ENCODE results near the gene LACTB. TPM values are rescaled to one million over a fixed set of nuclear protein-coding genes. Genes with fewer than 3 reads are reported as not detected.

Gene LACTB
- total and polyA plus RNA-seq, 2 of the 13 experiments (the other 11 are each of a cell fraction or from before 2014, with no cell fraction given) = 14.8 to 23.0 TPM

DNA sequence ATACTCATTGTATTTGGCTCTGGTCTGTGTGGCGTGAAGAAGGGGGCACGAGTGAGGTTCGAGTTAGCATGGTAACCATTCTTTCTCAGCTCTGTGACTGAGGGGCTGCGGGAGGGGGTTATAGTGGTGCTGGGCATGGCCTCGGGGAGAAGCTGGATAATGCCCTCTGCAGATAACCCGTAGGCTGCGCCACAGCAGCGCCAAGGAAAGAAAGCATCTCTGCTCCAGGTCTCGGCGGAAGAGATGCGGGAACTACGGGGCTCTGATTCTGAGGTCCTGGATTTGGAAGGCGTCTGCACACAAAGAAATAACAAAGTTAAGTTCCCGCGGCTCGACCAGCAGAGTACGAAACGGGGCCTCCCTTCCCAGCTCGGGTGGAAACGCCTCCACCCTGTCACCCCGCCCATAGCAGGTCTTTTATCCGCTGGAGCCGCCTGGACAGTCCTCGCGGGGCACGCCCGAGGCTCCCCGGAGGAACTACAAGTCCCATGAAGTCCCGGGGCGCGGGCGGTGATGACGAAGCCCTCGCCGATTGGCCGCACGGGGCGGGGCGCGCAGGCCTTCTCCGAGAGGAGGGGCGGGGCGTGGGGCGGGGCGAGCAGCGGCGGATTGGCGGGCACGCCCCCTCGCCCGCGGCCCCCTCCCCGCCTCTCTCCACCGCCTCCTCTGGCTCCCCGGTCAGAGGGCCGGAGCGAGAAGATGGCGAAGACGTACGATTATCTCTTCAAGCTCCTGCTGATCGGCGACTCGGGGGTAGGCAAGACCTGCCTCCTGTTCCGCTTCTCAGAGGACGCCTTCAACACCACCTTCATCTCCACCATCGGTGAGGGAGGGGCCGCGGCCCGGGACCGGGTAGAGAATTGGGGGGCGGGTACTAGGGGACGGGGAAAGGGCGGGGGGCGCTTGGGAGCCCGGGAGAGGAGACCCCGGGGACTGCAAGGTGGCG, 67.5 kb downstream of the LACTB start, which contains the start of gene RAB8B:
Gene RAB8B (plus strand): TSS at position 681 of the 946 bp plus-strand sequence. CDS start 19 bp downstream, at position 700.
- intact Hi-C loops (cut with micrococcal nuclease; ENCODE audit: unreplicated experiment) = loop anchor here (5.0 kb wide), 1 partner anchor 88 kb away; the partner anchor contains the start of gene APH1B
- 0% methylated on average over 31 of the region's 77 CpGs for WGBS (ENCODE audit: low lambda C conversion rate)
- TF ChIP-seq ATF7 (IDR thresholded peaks at IDR 0.05) (no peak), ATF7 (CRISPR knock-in tag; IDR thresholded peaks at IDR 0.05) (0 out of 2 replicates have a peak, but pooled peaks have one; percentile 22), PRMT3 (CRISPR knock-in tag; IDR thresholded peaks at IDR 0.05; ENCODE audit: borderline replicate concordance, low read depth) (no peak), ZSCAN29 (CRISPR knock-in tag; conservative IDR thresholded peaks at IDR 0.05) (no peak), ZNF431 (CRISPR knock-in tag; IDR thresholded peaks at IDR 0.05; ENCODE audit: borderline replicate concordance, low read depth) (no peak), SNAI1 (CRISPR knock-in tag; IDR thresholded peaks at IDR 0.05; ENCODE audit: borderline replicate concordance) (no peak), ZNF430 (CRISPR knock-in tag; IDR thresholded peaks at IDR 0.05) (no peak), ZNF138 (CRISPR knock-in tag; IDR thresholded peaks at IDR 0.05; ENCODE audit: low read depth) (no peak), HOXD1 (CRISPR knock-in tag; IDR thresholded peaks at IDR 0.05) (no peak), ZNF878 (CRISPR knock-in tag; IDR thresholded peaks at IDR 0.05) (no peak), FOXK2 (IDR thresholded peaks at IDR 0.05) (no peak), GATAD1 (CRISPR knock-in tag; IDR thresholded peaks at IDR 0.05) (peak; percentile 76), PPARG (CRISPR knock-in tag; conservative IDR thresholded peaks at IDR 0.05) (no peak; the same call in 1 of the 2 replicates), STAT5B (CRISPR knock-in tag; IDR thresholded peaks at IDR 0.05) (no peak), ZNF230 (CRISPR knock-in tag; IDR thresholded peaks at IDR 0.05) (no peak), SKI (IDR thresholded peaks at IDR 0.05; ENCODE audit: partially characterized antibody) (no peak), ZNF546 (CRISPR knock-in tag; conservative IDR thresholded peaks at IDR 0.05) (no peak), XRCC5 (optimal IDR thresholded peaks at IDR 0.05; ENCODE audit: low read length) (peak; percentile 27)
- TF ChIP-seq, protein P1, sequence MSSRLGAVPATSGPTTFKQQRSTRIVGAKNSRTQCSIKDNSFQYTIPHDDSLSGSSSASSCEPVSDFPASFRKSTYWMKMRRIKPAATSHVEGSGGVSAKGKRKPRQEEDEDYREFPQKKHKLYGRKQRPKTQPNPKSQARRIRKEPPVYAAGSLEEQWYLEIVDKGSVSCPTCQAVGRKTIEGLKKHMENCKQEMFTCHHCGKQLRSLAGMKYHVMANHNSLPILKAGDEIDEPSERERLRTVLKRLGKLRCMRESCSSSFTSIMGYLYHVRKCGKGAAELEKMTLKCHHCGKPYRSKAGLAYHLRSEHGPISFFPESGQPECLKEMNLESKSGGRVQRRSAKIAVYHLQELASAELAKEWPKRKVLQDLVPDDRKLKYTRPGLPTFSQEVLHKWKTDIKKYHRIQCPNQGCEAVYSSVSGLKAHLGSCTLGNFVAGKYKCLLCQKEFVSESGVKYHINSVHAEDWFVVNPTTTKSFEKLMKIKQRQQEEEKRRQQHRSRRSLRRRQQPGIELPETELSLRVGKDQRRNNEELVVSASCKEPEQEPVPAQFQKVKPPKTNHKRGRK (CRISPR knock-in tag; IDR thresholded peaks at IDR 0.05) = no peak
- TF ChIP-seq, protein P2, sequence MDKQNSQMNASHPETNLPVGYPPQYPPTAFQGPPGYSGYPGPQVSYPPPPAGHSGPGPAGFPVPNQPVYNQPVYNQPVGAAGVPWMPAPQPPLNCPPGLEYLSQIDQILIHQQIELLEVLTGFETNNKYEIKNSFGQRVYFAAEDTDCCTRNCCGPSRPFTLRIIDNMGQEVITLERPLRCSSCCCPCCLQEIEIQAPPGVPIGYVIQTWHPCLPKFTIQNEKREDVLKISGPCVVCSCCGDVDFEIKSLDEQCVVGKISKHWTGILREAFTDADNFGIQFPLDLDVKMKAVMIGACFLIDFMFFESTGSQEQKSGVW (CRISPR knock-in tag; IDR thresholded peaks at IDR 0.05; ENCODE audit: borderline replicate concordance) = no peak
- TF ChIP-seq, protein P3, sequence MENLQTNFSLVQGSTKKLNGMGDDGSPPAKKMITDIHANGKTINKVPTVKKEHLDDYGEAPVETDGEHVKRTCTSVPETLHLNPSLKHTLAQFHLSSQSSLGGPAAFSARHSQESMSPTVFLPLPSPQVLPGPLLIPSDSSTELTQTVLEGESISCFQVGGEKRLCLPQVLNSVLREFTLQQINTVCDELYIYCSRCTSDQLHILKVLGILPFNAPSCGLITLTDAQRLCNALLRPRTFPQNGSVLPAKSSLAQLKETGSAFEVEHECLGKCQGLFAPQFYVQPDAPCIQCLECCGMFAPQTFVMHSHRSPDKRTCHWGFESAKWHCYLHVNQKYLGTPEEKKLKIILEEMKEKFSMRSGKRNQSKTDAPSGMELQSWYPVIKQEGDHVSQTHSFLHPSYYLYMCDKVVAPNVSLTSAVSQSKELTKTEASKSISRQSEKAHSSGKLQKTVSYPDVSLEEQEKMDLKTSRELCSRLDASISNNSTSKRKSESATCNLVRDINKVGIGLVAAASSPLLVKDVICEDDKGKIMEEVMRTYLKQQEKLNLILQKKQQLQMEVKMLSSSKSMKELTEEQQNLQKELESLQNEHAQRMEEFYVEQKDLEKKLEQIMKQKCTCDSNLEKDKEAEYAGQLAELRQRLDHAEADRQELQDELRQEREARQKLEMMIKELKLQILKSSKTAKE (CRISPR knock-in tag; IDR thresholded peaks at IDR 0.05; ENCODE audit: borderline replicate concordance) = no peak

More for the DNA sequence above, 67.5 kb downstream of the LACTB start, which contains the start of gene RAB8B:
- H2AFZ ChIP-seq (ENCODE audit: low read length) = peak within 1 kb of the TSS; percentile 83
- H3K27me3 ChIP-seq (ENCODE audit: control insufficient read depth in 1 of 2, insufficient read depth in 2 of 2, low read length in 2 of 2) = no peaks in the 10 kb centered on the region; a peak in 1 of 5 replicates
- H3K27ac ChIP-seq (ENCODE audit: extremely low read length, insufficient read depth, low read length) = no peak within 1 kb of the TSS
- peak within 1 kb of the TSS; percentile 69 for H3K9ac ChIP-seq (ENCODE audit: insufficient read depth, low read depth, low read length)
- peaks cover 77% of the 10 kb centered on the region for H3K4me1 ChIP-seq (ENCODE audit: insufficient read depth, low read length)
- DNase-seq (ENCODE audit: low spot score) = peak; percentile 89
- no peaks in the 10 kb centered on the region for H3K36me3 ChIP-seq (replicated peaks in 1 of 2; ENCODE audit: control insufficient read depth in 1 of 2, insufficient read depth in 2 of 2, low read length in 2 of 2)
- no TSS peak for BruUV-seq (replicated peaks)
- FAIRE-seq = no peak
- peak within 1 kb of the TSS; percentile 82 to 93 (median 85) for H3K4me3 ChIP-seq (replicated peaks in 1 of 3; ENCODE audit: insufficient read depth in 1 of 3, low read depth in 2 of 3, low read length in 3 of 3)
- peak; percentile 98 for ATAC-seq
- ChIA-PET CTCF (ENCODE audit: low intra/inter-chr PET ratio, low total read pairs) (no interaction called here), POLR2A (interaction anchor here (0.6 to 2.9 kb wide), 7 partner anchors 9 to 86 kb away, joined by 3 to 26 read pairs (median 3); partner anchors contain the start of gene RPS27L)
- H3K4me2 ChIP-seq (ENCODE audit: low read depth, low read length) = peak within 1 kb of the TSS; percentile 98
- peaks cover 17% of the 10 kb centered on the region for H3K79me2 ChIP-seq (ENCODE audit: insufficient read depth, low read length)
- no peaks in the 10 kb centered on the region for H4K20me1 ChIP-seq (ENCODE audit: insufficient read depth, low read length)
- H3K9me3 ChIP-seq (ENCODE audit: low read length) = no peaks in the 10 kb centered on the region
- in situ Hi-C loops (cut with HindIII; ENCODE audit: extremely low pct_ligation_motif_present, low pct_unique_long_range_greater_than_20kb) = no loop called here

All from HepG2 (cell line).